OCI-LY7 (cell line): Measurements from ENCODE around the gene TAF3. TPM values are rescaled to one million over a fixed set of nuclear protein-coding genes. Genes with fewer than 3 reads are reported as not detected.

Source experiments
- BruUV-seq: library from RNA; stranded (reverse); fragments of 400-500 nt; replicated peaks from 2 replicates; lab custom pipeline; 2021; lab: Mats Ljungman, UMichigan
- CTCF ChIA-PET: fragments of 300-600 bp; sonication (Branson Sonifier 250); formaldehyde crosslinking; loops from one replicate; lab custom pipeline; 2022; ENCODE audit warnings: antibody characterized with exemption; ENCODE audit not compliant: unreplicated experiment; lab: Charles Lee
- POLR2A ChIA-PET: fragments of 300-600 bp; sonication (Branson Sonifier 250); formaldehyde crosslinking; loops from one replicate; lab custom pipeline; 2022; ENCODE audit warnings: antibody characterized with exemption; lab: Charles Lee
- DNase-seq: peaks from one replicate; pipeline ENCODE4 v3.0.0-alpha.2; 2015; ENCODE audit warnings: low spot score
- H2AFZ ChIP-seq: fragments of 200-600 bp; sonication (generic), shearing (Covaris generic); 2 replicates; pipeline ENCODE4 v1.6.1; 2014; ENCODE audit warnings: mild to moderate bottlenecking, antibody characterized with exemption, low read length, moderate library complexity
- H3K27ac ChIP-seq: fragments of 200-600 bp; sonication (generic); 2 replicates; pipeline ENCODE4 v1.5.1; 2014; ENCODE audit warnings: mixed run types, low read depth, mild to moderate bottlenecking, moderate library complexity, low read length, inconsistent platforms; ENCODE audit not compliant: poor library complexity, severe bottlenecking
- H3K36me3 ChIP-seq: fragments of 200-600 bp; sonication (generic); 2 replicates; pipeline ENCODE4 v1.6.1; 2014; ENCODE audit warnings: mild to moderate bottlenecking, antibody characterized with exemption, low read length, moderate library complexity, mixed read lengths; ENCODE audit not compliant: insufficient read depth
- H3K4me1 ChIP-seq: fragments of 200-600 bp; sonication (generic); 2 replicates; pipeline ENCODE4 v1.5.1; 2014; ENCODE audit warnings: mild to moderate bottlenecking, low read length; ENCODE audit not compliant: insufficient read depth, poor library complexity, severe bottlenecking
- H3K4me2 ChIP-seq: fragments of 200-600 bp; sonication (generic); 2 replicates; pipeline ENCODE4 v1.6.1; 2014; ENCODE audit warnings: mild to moderate bottlenecking, low read length
- H3K4me3 ChIP-seq: fragments of 200-600 bp; sonication (generic); 2 replicates; pipeline ENCODE4 v1.5.1; 2014; ENCODE audit warnings: mild to moderate bottlenecking, low read depth, low read length; ENCODE audit not compliant: poor library complexity, severe bottlenecking
- H3K79me2 ChIP-seq: fragments of 200-600 bp; sonication (generic); 2 replicates; pipeline ENCODE4 v1.6.1; 2016; ENCODE audit warnings: low read depth, mild to moderate bottlenecking, low read length, moderate library complexity, mixed read lengths; ENCODE audit not compliant: insufficient read depth
- H3K9me2 ChIP-seq: fragments of 200-600 bp; sonication (generic); 2 replicates; pipeline ENCODE4 v1.6.1; 2016; ENCODE audit warnings: mild to moderate bottlenecking, low read length, mixed read lengths; ENCODE audit not compliant: insufficient read depth
- H3K9me3 ChIP-seq: fragments of 200-600 bp; sonication (generic); 2 replicates; pipeline ENCODE4 v1.6.1; 2014; ENCODE audit warnings: mild to moderate bottlenecking, mixed run types, low read length, mixed read lengths
- H4K20me1 ChIP-seq: fragments of 200-600 bp; sonication (generic); 2 replicates; pipeline ENCODE4 v1.6.1; 2014; ENCODE audit warnings: mild to moderate bottlenecking, antibody characterized with exemption, low read length, moderate library complexity, mixed read lengths; ENCODE audit not compliant: insufficient read depth
- EZH2phosphoT487 ChIP-seq: fragments of 200-600 bp; sonication (generic); IDR thresholded peaks from 2 replicates; pipeline ENCODE4 v1.6.1; 2018; ENCODE audit warnings: low read depth, borderline replicate concordance, mild to moderate bottlenecking, mixed run types, antibody characterized with exemption, low read length, moderate library complexity, mixed read lengths
- intact Hi-C: fragments of 100-400 bp; cut with micrococcal nuclease; formaldehyde crosslinking; loops from one replicate; pipeline ENCODE4 v1.10.0; 2022; ENCODE audit not compliant: unreplicated experiment
- total RNA-seq, 2 experiments: library from RNA; depleted of rRNA in 1 of 2; stranded (reverse); fragments of >200 nt in 1 of 2; shearing (Covaris generic) in 1 of 2; gene quantifications; 2 replicates each; pipeline ENCODE4 v1.2.3, GENCODE V29; 2014 to 2022
- TF ChIP-seq, protein P1 (sequence below): fragments of 200-600 bp; sonication (generic); conservative IDR thresholded peaks from 2 replicates; pipeline ENCODE4 v1.5.1; 2014; ENCODE audit warnings: mild to moderate bottlenecking, antibody characterized with exemption, low read length, moderate library complexity, mixed read lengths

Gene TAF3
- total RNA-seq, 2 experiments from 2014 or later, result 3.8 to 11.1 TPM

DNA sequence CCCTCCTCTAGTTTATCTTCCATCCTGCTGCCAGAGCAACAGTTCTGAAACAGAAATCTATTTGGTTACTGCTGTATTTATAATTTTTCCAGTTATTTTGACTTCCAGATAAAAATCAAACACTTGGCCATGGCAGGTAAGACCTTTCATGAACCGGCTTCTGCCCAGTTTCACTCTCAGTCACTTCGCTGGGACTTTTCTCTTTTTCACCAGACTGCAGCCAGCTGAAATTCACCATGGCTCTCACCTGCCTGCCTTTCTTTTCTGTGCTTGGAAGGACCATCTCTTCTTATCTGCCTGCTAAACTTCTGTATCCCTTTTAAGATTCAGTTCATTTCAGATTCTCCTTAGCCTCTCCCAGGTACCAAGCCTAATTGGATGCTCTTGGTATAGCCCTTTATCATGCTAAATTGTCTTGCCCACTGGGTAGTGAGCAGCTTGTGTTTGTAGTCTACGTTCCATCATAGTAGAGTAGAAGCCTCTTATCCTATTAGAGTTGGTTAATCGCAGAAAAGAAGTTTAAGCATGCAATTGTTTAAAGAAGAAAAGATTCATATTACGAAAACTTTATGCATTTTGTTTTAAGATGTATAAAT, 71.7 kb downstream of the TAF3 start:
- Histone ChIP-seq H3K79me2 (no peaks in the 10 kb centered on the region), H3K9me2 (no peaks in the 10 kb centered on the region), H3K4me1 (no peaks in the 10 kb centered on the region), H3K9me3 (no peaks in the 10 kb centered on the region), H3K4me2 (no peak overlapping the region), H2AFZ (no peak overlapping the region), H4K20me1 (peaks cover 7% of the 10 kb centered on the region), H3K27ac (no peak overlapping the region), H3K36me3 (no peaks in the 10 kb centered on the region), H3K4me3 (no peak overlapping the region)
- no TSS peak for BruUV-seq
- no peak for DNase-seq
- CTCF ChIA-PET, result no interaction called here
- no peak for TF ChIP-seq EZH2phosphoT487
- TF ChIP-seq, protein P1, sequence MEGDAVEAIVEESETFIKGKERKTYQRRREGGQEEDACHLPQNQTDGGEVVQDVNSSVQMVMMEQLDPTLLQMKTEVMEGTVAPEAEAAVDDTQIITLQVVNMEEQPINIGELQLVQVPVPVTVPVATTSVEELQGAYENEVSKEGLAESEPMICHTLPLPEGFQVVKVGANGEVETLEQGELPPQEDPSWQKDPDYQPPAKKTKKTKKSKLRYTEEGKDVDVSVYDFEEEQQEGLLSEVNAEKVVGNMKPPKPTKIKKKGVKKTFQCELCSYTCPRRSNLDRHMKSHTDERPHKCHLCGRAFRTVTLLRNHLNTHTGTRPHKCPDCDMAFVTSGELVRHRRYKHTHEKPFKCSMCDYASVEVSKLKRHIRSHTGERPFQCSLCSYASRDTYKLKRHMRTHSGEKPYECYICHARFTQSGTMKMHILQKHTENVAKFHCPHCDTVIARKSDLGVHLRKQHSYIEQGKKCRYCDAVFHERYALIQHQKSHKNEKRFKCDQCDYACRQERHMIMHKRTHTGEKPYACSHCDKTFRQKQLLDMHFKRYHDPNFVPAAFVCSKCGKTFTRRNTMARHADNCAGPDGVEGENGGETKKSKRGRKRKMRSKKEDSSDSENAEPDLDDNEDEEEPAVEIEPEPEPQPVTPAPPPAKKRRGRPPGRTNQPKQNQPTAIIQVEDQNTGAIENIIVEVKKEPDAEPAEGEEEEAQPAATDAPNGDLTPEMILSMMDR, result no peak
- intact Hi-C loops, result no loop called here
- POLR2A ChIA-PET, result interaction anchor here (0.6 kb wide), 1 partner anchor 337 kb away, joined by 3 read pairs; no protein-coding TSS in a partner anchor

DNA sequence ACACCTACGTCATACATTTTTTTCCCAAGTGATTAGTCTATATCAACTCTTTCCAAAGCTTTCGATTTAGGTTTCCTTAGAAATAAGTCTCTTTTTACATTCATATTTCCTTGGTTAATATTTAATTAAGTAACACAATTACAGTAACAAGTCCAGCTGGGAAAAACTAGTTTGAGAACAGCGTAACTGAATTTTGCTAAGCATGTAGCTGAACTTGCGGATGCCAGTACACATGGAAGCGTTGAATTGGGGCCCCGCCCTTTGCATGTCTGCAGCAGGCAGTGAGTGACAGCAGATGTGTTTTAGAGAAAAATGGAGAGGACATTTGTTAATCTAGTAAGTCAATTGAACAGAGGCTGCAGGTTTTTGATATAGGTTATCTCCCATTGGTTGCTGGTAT, 72.5 kb downstream of the TAF3 start:
- Histone ChIP-seq H2AFZ (no peak overlapping the region), H3K9me3 (no peaks in the 10 kb centered on the region), H3K4me3 (no peak overlapping the region), H3K4me2 (no peak overlapping the region), H3K27ac (no peak overlapping the region), H3K36me3 (no peaks in the 10 kb centered on the region), H4K20me1 (peaks cover 7% of the 10 kb centered on the region), H3K4me1 (no peaks in the 10 kb centered on the region), H3K79me2 (no peaks in the 10 kb centered on the region), H3K9me2 (no peaks in the 10 kb centered on the region)
- POLR2A ChIA-PET, result interaction anchor here (0.6 kb wide), 1 partner anchor 338 kb away, joined by 3 read pairs; no protein-coding TSS in a partner anchor
- no TSS peak for BruUV-seq
- intact Hi-C loops, result no loop called here
- DNase-seq, result no peak
- CTCF ChIA-PET, result no interaction called here
- TF ChIP-seq, protein P1, result no peak

DNA sequence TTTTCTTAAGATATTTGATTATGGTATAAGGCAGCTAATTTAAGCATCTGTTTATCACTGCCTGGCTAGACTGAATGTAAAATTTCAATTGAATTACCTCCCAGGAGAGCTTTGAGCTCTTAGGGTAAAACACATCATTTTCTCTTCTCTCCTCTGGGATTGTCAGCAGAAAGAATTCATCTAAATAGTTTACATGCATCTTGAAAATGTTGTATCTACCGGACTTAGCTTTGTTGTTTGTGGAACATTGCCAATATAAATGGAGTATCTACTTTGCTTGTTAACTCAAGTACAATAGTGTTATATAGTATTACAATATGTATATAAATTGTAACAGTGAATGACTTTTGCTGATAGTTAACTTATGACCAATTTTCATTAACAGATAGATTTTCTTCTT, 73.3 kb downstream of the TAF3 start:
- TF ChIP-seq, protein P1, result no peak
- TF ChIP-seq EZH2phosphoT487, result no peak
- peaks cover 7% of the 10 kb centered on the region for H4K20me1 ChIP-seq
- H3K4me2 ChIP-seq, result no peak overlapping the region
- no peak for DNase-seq
- no peak overlapping the region for H3K27ac ChIP-seq
- H3K4me3 ChIP-seq, result no peak overlapping the region
- no peaks in the 10 kb centered on the region for H3K79me2 ChIP-seq
- H3K4me1 ChIP-seq, result no peaks in the 10 kb centered on the region
- H3K9me3 ChIP-seq, result no peaks in the 10 kb centered on the region
- POLR2A ChIA-PET, result no interaction called here
- no TSS peak for BruUV-seq
- intact Hi-C loops, result no loop called here
- H3K9me2 ChIP-seq, result no peaks in the 10 kb centered on the region
- CTCF ChIA-PET, result no interaction called here
- no peaks in the 10 kb centered on the region for H3K36me3 ChIP-seq
- H2AFZ ChIP-seq, result no peak overlapping the region
